ENCODE measurements around the gene PANK4. TPM values are rescaled to one million over a fixed set of nuclear protein-coding genes. Genes with fewer than 3 reads are reported as not detected.

Gene PANK4
- total and polyA plus RNA-seq, 8 donors = 23.2 to 30.9 (median 28.1) TPM

DNA sequence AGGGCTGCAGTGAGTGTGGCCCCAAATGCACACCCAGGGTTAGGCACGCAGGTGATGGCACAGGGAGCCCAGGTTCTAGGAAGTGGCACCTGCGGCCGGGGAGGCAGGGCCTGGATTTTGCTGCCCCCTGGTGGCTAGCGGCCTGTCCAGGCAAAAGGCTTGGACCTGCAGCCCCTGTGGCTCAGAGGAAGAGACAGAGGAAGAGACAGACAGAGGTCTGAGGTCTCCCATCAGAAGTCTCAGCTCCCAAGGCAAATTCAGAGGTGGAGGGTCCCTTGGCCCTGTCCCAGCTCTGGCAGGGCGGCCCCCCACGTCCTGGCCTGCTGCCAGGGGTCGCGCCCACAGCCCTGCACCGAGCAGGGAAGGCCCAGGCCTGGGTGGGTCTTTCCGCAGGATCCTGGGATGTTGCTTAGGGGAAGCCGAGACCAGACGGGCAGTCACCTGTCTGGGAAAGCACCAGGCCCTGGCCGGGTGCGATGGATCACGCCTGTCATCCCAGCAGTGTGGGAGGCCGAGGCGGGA lies 21.7 kb upstream of the PANK4 start:
- ATAC-seq (peak; percentile 68), DNase-seq (peak in 3 of 4 donors; percentile 82 to 96 (median 90))
- H3K4me1 ChIP-seq = peaks cover 31 to 66% of the 10 kb centered on the region in 2 donors

DNA sequence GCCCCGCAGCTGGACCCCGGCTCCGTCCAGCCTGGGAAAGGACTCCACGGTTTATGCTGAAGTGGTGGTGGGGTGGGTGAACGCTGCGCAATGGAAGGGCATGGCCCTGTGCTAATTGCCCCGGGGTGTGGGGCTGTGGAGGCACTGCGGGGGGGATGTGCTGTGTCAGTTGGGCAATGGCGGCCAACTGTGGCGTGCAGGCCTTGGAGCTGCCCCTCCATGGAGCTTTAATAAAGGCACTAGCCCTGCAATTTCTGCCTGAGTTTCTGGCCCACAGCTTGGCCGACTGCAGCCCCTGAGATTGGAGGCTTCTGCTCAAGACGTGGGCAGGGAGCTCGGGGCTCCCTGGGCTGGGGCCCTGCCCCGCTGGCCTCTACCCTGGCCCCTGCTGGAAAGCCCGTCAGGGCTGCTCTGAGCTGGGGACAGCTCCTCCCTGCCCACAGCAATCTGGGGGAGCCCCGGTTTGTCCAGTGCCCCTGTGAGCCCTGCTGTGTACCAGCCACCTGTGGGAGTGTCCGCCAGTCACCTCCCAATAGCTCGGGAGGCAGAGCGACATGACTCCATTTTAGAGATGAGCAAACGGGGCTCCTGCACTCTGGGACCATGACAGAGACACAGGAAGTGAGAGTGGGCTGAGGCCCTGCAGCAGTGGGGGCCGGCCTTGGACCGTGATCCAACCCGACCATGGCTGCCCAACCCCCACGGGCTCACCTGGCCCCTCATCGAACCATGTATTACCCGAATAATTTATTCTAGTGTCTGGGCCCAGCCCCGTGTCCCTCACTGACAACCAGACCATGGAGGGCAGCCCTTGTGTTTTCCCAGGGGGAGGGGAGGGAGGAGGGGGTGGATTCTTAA lies 21.0 kb upstream of the PANK4 start:
- no peaks in the 10 kb centered on the region for H3K36me3 ChIP-seq
- no peaks in the 10 kb centered on the region for H3K27me3 ChIP-seq
- H3K9me3 ChIP-seq = no peaks in the 10 kb centered on the region
- H3K27ac ChIP-seq = peak overlapping the region; percentile 97
- TF ChIP-seq, protein P1, sequence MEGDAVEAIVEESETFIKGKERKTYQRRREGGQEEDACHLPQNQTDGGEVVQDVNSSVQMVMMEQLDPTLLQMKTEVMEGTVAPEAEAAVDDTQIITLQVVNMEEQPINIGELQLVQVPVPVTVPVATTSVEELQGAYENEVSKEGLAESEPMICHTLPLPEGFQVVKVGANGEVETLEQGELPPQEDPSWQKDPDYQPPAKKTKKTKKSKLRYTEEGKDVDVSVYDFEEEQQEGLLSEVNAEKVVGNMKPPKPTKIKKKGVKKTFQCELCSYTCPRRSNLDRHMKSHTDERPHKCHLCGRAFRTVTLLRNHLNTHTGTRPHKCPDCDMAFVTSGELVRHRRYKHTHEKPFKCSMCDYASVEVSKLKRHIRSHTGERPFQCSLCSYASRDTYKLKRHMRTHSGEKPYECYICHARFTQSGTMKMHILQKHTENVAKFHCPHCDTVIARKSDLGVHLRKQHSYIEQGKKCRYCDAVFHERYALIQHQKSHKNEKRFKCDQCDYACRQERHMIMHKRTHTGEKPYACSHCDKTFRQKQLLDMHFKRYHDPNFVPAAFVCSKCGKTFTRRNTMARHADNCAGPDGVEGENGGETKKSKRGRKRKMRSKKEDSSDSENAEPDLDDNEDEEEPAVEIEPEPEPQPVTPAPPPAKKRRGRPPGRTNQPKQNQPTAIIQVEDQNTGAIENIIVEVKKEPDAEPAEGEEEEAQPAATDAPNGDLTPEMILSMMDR (IDR thresholded peaks at IDR 0.05) = no peak
- intact Hi-C loops (cut with DNase I) = loop anchor here in 1 of 2 donors (10.0 kb wide), 1 partner anchor 133 kb away; the partner anchor contains the start of gene PEX10
- peak overlapping the region; percentile 55 to 61 for H3K4me3 ChIP-seq
- DNase-seq = no peak
- H3K4me1 ChIP-seq = peaks cover 31 to 66% of the 10 kb centered on the region in 2 donors
- no peak for ATAC-seq

More for the DNA sequence above, 21.7 kb upstream of the PANK4 start:
- no peaks in the 10 kb centered on the region for H3K9me3 ChIP-seq
- intact Hi-C loops (cut with DNase I) = loop anchor here in 1 of 2 donors (10.0 kb wide), 1 partner anchor 133 kb away; the partner anchor contains the start of gene PEX10
- peak overlapping the region; percentile 97 for H3K27ac ChIP-seq
- peak overlapping the region in 1 of 2 donors; percentile 61 for H3K4me3 ChIP-seq
- H3K27me3 ChIP-seq = no peaks in the 10 kb centered on the region
- TF ChIP-seq, protein P1 (IDR thresholded peaks at IDR 0.05) = peak; percentile 97
- H3K36me3 ChIP-seq = no peaks in the 10 kb centered on the region

DNA sequence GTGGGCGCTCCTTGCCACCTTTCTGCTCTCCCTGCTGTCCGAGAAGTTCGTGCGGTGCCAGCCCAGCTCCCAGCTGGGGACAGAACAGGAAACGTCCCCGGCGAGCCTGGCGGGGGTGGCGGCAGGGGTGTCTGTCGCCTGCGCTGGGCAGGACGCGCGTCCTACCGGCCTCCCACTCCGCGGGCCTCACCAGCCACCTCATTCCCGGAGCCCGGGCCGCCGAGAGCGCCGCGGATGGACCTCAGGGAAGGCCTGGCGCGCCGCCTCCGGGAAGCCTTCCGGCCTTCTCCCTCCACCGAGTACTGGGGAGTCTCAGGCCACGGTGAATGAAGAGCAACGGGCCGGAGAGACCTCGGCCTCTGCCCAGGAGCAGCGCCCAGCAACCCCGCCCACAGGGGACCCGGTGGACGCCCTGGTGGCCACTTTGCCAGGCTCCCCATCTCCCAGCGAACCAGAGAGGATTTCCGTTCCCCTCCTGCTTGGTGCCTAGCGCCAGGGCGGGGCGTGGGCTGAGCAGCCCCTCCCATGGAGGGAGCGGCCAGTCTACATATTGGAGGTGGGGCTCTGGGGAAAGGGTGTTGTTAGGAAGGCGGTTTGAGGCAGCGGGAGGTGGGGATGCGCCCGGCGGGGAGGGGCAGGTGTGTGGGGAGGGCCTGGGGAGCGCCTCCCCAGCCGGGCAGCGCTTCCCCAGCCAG lies 20.3 kb upstream of the PANK4 start:
- DNase-seq = peak in 3 of 4 donors; percentile 80 to 97 (median 94)
- intact Hi-C loops (cut with DNase I) = loop anchor here in 1 of 2 donors (10.0 kb wide), 1 partner anchor 132 kb away; the partner anchor contains the start of gene PEX10

DNA sequence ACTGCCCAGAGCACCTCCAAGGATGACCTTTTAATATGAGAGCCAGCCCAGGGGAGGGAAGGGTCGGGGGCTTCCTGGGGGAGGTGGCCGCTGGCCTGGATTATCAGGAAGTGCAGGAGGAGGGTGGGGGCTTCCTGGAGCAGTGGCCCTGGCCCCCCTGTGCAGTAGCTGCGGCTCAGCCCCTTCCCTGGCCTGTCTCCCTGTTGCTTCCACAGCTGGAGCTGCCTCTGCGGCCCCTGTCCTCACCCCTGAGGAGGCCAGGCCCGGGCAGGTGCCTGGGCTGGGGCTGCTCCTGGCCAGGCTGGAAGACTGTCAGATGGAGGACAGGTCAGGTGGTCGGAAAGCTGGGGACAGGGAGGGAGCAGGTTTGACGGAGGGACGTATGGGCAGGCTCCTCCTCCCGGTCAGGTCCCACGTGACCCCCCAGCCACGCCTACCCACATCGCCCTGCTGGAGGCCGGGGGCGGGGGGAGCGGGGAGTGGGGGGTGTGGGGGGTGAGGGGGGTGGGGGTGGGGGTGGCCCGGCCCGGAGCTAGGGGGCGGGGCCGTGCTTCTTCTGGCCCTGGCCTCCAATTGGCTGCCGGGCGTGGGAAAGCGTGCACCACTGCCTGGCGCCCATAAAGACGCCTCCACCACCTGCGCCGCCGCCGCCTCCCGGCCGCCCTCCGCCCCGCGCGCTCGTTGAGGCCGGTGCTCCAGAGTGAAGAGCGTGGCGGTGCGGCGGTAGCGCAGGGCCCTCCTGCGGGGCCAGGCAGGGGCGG lies 19.5 kb upstream of the PANK4 start:
- intact Hi-C loops (cut with DNase I) = loop anchor here in 1 of 2 donors (10.0 kb wide), 1 partner anchor 131 kb away; the partner anchor contains the start of gene PEX10
- DNase-seq (peak in 3 of 4 donors; percentile 86 to 98 (median 95)), ATAC-seq (peak; percentile 72)

More for the DNA sequence above, 20.3 kb upstream of the PANK4 start:
- TF ChIP-seq, protein P1 (IDR thresholded peaks at IDR 0.05) = peak in 1 of 2 donors; percentile 55
- peaks cover 31 to 68% of the 10 kb centered on the region in 2 donors for H3K4me1 ChIP-seq
- no peaks in the 10 kb centered on the region for H3K36me3 ChIP-seq
- peaks cover 0 to 4% of the 10 kb centered on the region in 2 donors for H3K27me3 ChIP-seq
- H3K9me3 ChIP-seq = no peaks in the 10 kb centered on the region
- peak overlapping the region; percentile 97 for H3K27ac ChIP-seq
- ATAC-seq = peak; percentile 79
- peak overlapping the region; percentile 55 to 61 for H3K4me3 ChIP-seq

More for the DNA sequence above, 19.5 kb upstream of the PANK4 start:
- Histone ChIP-seq H3K27ac (peak overlapping the region; percentile 97), H3K4me1 (peaks cover 31 to 74% of the 10 kb centered on the region in 2 donors), H3K4me3 (peak overlapping the region; percentile 55 to 61), H3K36me3 (no peaks in the 10 kb centered on the region), H3K27me3 (peaks cover 3 to 11% of the 10 kb centered on the region in 2 donors), H3K9me3 (no peaks in the 10 kb centered on the region)
- TF ChIP-seq, protein P1 (IDR thresholded peaks at IDR 0.05) = no peak
